Measurements from ENCODE around the gene TARS1.

The TARS1 gene

DNA sequence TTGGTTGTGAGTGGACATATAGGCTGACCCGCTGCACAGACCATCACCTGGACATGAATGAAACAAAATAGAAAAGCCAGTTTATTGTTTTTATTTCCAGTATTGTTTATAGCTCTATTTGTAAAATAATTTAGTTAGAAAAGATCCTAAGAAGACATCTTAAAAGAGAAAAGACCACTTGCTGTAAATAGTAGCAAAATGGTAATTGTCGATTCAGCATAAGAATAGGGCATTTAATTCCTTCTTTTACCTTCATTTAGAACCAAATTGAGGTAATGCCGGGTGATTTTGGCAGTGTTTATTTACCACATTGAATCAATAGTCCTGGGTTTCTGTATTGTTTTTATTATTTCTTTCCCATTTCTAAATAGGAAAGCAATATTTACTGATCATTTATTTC is 7.4 kb downstream of the TARS1 start:
- no peak overlapping the region for H3K9ac ChIP-seq (ENCODE audit: low read depth, low read length, poor library complexity, severe bottlenecking)
- H3K4me1 ChIP-seq (ENCODE audit: insufficient read depth, low read length, poor library complexity, severe bottlenecking) = peaks cover 32% of the 10 kb centered on the region
- H3K4me3 ChIP-seq (ENCODE audit: low read length, poor library complexity, severe bottlenecking) = peak overlapping the region; percentile 62
- no peaks in the 10 kb centered on the region for H3K27me3 ChIP-seq (ENCODE audit: insufficient read depth, low read length, poor library complexity, severe bottlenecking)
- peaks cover 80% of the 10 kb centered on the region for H3K79me2 ChIP-seq (ENCODE audit: insufficient read depth, low read length)
- H3K9me3 ChIP-seq (ENCODE audit: insufficient read depth, low read depth, low read length) = no peaks in the 10 kb centered on the region
- H3F3A ChIP-seq (ENCODE audit: low read depth) = no peaks in the 10 kb centered on the region
- no peaks in the 10 kb centered on the region for H3K9me2 ChIP-seq (replicated peaks; ENCODE audit: low read depth, low read length)
- H2AFZ ChIP-seq (ENCODE audit: low read length) = no peak overlapping the region
- H4K20me1 ChIP-seq (ENCODE audit: insufficient read depth, low read length, poor library complexity, severe bottlenecking) = peaks cover 87% of the 10 kb centered on the region
- TF ChIP-seq, protein P1, sequence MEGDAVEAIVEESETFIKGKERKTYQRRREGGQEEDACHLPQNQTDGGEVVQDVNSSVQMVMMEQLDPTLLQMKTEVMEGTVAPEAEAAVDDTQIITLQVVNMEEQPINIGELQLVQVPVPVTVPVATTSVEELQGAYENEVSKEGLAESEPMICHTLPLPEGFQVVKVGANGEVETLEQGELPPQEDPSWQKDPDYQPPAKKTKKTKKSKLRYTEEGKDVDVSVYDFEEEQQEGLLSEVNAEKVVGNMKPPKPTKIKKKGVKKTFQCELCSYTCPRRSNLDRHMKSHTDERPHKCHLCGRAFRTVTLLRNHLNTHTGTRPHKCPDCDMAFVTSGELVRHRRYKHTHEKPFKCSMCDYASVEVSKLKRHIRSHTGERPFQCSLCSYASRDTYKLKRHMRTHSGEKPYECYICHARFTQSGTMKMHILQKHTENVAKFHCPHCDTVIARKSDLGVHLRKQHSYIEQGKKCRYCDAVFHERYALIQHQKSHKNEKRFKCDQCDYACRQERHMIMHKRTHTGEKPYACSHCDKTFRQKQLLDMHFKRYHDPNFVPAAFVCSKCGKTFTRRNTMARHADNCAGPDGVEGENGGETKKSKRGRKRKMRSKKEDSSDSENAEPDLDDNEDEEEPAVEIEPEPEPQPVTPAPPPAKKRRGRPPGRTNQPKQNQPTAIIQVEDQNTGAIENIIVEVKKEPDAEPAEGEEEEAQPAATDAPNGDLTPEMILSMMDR (conservative IDR thresholded peaks at IDR 0.05; ENCODE audit: low read length) = no peak
- TF ChIP-seq EZH2phosphoT487 (IDR thresholded peaks at IDR 0.05; ENCODE audit: borderline replicate concordance) = no peak
- H3K4me2 ChIP-seq (ENCODE audit: low read depth, low read length, poor library complexity, severe bottlenecking) = peak overlapping the region; percentile 96
- H3K36me3 ChIP-seq (ENCODE audit: insufficient read depth, low read length) = peaks cover 62% of the 10 kb centered on the region

DNA sequence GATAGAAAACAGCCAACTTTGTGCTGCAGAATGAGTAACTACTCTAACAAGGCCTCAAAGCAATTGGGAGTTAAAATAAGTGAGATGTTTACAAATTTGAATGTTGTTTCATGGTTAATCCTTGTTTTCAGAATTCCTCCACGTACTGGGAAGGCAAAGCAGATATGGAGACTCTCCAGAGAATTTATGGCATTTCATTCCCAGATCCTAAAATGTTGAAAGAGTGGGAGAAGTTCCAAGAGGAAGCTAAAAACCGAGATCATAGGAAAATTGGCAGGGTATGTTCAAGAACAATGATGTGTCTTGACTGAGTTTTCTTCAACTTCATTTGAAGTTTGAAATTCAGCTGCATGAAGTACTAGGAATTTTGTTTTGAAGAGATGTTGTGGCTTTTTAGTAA is 16.4 kb downstream of the TARS1 start:
- H3F3A ChIP-seq (ENCODE audit: low read depth) = no peaks in the 10 kb centered on the region

DNA sequence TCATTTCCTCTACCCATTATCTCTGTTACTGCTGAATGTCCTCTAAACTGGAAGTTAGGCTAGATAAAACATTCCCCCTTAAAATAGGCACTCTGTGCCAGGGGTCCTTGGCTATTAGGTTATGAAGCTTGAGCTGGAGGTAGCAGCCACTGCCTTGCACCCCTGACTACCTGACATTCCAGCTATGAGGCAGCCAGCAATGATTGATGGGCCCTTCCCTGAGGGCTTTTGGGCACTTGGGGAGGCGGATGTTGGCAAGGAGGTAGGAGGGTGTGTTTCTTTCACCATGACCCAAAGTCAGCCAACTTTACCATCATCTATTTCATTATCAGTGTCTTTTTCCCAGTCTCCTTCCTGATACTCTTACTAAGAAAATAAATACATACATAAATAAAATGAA is 17.1 kb downstream of the TARS1 start:
- Histone ChIP-seq H3K9me3 (ENCODE audit: insufficient read depth, low read depth, low read length) (no peaks in the 10 kb centered on the region), H3K9ac (ENCODE audit: low read depth, low read length, poor library complexity, severe bottlenecking) (no peak overlapping the region), H3K9me2 (replicated peaks; ENCODE audit: low read depth, low read length) (no peaks in the 10 kb centered on the region), H2AFZ (ENCODE audit: low read length) (no peak overlapping the region), H3K4me1 (ENCODE audit: insufficient read depth, low read length, poor library complexity, severe bottlenecking) (no peaks in the 10 kb centered on the region), H3F3A (ENCODE audit: low read depth) (no peaks in the 10 kb centered on the region), H3K4me2 (ENCODE audit: low read depth, low read length, poor library complexity, severe bottlenecking) (no peak overlapping the region), H3K27me3 (ENCODE audit: insufficient read depth, low read length, poor library complexity, severe bottlenecking) (no peaks in the 10 kb centered on the region), H3K79me2 (ENCODE audit: insufficient read depth, low read length) (peaks cover 6% of the 10 kb centered on the region; the same call in 1 of the 2 replicates), H3K4me3 (ENCODE audit: low read length, poor library complexity, severe bottlenecking) (no peak overlapping the region), H4K20me1 (ENCODE audit: insufficient read depth, low read length, poor library complexity, severe bottlenecking) (peaks cover 13% of the 10 kb centered on the region), H3K36me3 (ENCODE audit: insufficient read depth, low read length) (peaks cover 97% of the 10 kb centered on the region)
- no peak for TF ChIP-seq EZH2phosphoT487 (IDR thresholded peaks at IDR 0.05; ENCODE audit: borderline replicate concordance)
- TF ChIP-seq, protein P1 (conservative IDR thresholded peaks at IDR 0.05; ENCODE audit: low read length) = no peak

More for the DNA sequence above, 16.4 kb downstream of the TARS1 start:
- no peak overlapping the region for H3K4me3 ChIP-seq (ENCODE audit: low read length, poor library complexity, severe bottlenecking)
- H2AFZ ChIP-seq (ENCODE audit: low read length) = no peak overlapping the region
- no peaks in the 10 kb centered on the region for H3K4me1 ChIP-seq (ENCODE audit: insufficient read depth, low read length, poor library complexity, severe bottlenecking)
- no peak overlapping the region for H3K4me2 ChIP-seq (ENCODE audit: low read depth, low read length, poor library complexity, severe bottlenecking)
- H3K36me3 ChIP-seq (ENCODE audit: insufficient read depth, low read length) = peaks cover 90% of the 10 kb centered on the region
- H3K27me3 ChIP-seq (ENCODE audit: insufficient read depth, low read length, poor library complexity, severe bottlenecking) = no peaks in the 10 kb centered on the region
- no peaks in the 10 kb centered on the region for H3K9me3 ChIP-seq (ENCODE audit: insufficient read depth, low read depth, low read length)
- peaks cover 9% of the 10 kb centered on the region; the same call in 1 of the 2 replicates for H3K79me2 ChIP-seq (ENCODE audit: insufficient read depth, low read length)
- TF ChIP-seq, protein P1 (conservative IDR thresholded peaks at IDR 0.05; ENCODE audit: low read length) = no peak
- no peak for TF ChIP-seq EZH2phosphoT487 (IDR thresholded peaks at IDR 0.05; ENCODE audit: borderline replicate concordance)
- no peak overlapping the region for H3K9ac ChIP-seq (ENCODE audit: low read depth, low read length, poor library complexity, severe bottlenecking)
- peaks cover 19% of the 10 kb centered on the region for H4K20me1 ChIP-seq (ENCODE audit: insufficient read depth, low read length, poor library complexity, severe bottlenecking)
- no peaks in the 10 kb centered on the region for H3K9me2 ChIP-seq (replicated peaks; ENCODE audit: low read depth, low read length)

All from Loucy (cell line).